Ishikawa (cell line): ENCODE results near the gene PTDSS2.

Source experiments
- CEBPB ChIP-seq: IDR thresholded peaks from 2 replicates; pipeline ENCODE4 v1.6.1; 2012
- CREB1 ChIP-seq: IDR thresholded peaks from 2 replicates; pipeline ENCODE4 v1.6.1; 2012; ENCODE audit warnings: low read depth
- EGR1 ChIP-seq: IDR thresholded peaks from 2 replicates; pipeline ENCODE4 v1.6.1; 2012
- EP300 ChIP-seq: IDR thresholded peaks from 2 replicates; pipeline ENCODE4 v1.6.1; 2012; ENCODE audit warnings: borderline replicate concordance
- FOXM1 ChIP-seq: IDR thresholded peaks from 2 replicates; pipeline ENCODE4 v1.6.1; 2012; ENCODE audit warnings: low read depth, borderline replicate concordance
- NFIC ChIP-seq: IDR thresholded peaks from 2 replicates; pipeline ENCODE4 v1.6.1; 2012
- RAD21 ChIP-seq: IDR thresholded peaks from 2 replicates; pipeline ENCODE4 v1.6.1; 2012; ENCODE audit warnings: low read depth
- REST ChIP-seq: IDR thresholded peaks from 2 replicates; pipeline ENCODE4 v1.6.1; 2012; ENCODE audit warnings: low read depth, mild to moderate bottlenecking
- TAF1 ChIP-seq: IDR thresholded peaks from 2 replicates; pipeline ENCODE4 v1.6.1; 2012; ENCODE audit warnings: low read depth, mild to moderate bottlenecking
- TCF12 ChIP-seq: IDR thresholded peaks from 2 replicates; pipeline ENCODE4 v1.6.1; 2012; ENCODE audit warnings: low read depth
- TEAD4 ChIP-seq: IDR thresholded peaks from 2 replicates; pipeline ENCODE4 v1.6.1; 2012
- USF1 ChIP-seq: IDR thresholded peaks from 2 replicates; pipeline ENCODE4 v1.6.1; 2012
- YY1 ChIP-seq: IDR thresholded peaks from 2 replicates; pipeline ENCODE4 v1.6.1; 2012; ENCODE audit warnings: low read depth
- ZBTB7A ChIP-seq: IDR thresholded peaks from 2 replicates; pipeline ENCODE4 v1.6.1; 2012; ENCODE audit warnings: low read depth
- TF ChIP-seq, protein P1 (sequence below): IDR thresholded peaks from 2 replicates; pipeline ENCODE4 v1.6.1; 2012

Gene PTDSS2

GRCh38 chr11:445765-446588 lies 4.1 kb upstream of the PTDSS2 start:
- no peak for TF ChIP-seq FOXM1
- no peak for TF ChIP-seq CREB1
- no peak for TF ChIP-seq REST
- no peak for TF ChIP-seq TCF12
- TF ChIP-seq TAF1: no peak
- TF ChIP-seq, protein P1, sequence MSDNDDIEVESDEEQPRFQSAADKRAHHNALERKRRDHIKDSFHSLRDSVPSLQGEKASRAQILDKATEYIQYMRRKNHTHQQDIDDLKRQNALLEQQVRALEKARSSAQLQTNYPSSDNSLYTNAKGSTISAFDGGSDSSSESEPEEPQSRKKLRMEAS: no peak
- no peak for TF ChIP-seq EP300
- no peak for TF ChIP-seq RAD21
- TF ChIP-seq ZBTB7A: no peak
- no peak for TF ChIP-seq NFIC
- no peak for TF ChIP-seq YY1
- TF ChIP-seq EGR1: no peak
- TF ChIP-seq USF1: no peak

- TF ChIP-seq TEAD4 (no peak), TAF1 (no peak), CEBPB (no peak), FOXM1 (no peak)
Observed at GRCh38 chr11:446891-447290, 3.2 kb upstream of the PTDSS2 start.

GRCh38 chr11:447923-448731 lies 2.0 kb upstream of the PTDSS2 start:
- TF ChIP-seq RAD21 (peak; percentile 80), YY1 (no peak), ZBTB7A (peak; percentile 35; the same call in 1 of the 2 replicates), TEAD4 (peak; percentile 73), TCF12 (no peak), EP300 (no peak), REST (no peak), USF1 (peak; percentile 82), CEBPB (no peak), FOXM1 (no peak), TAF1 (no peak; the same call in 1 of the 2 replicates), NFIC (peak; percentile 83), CREB1 (0 out of 2 replicates have a peak, but pooled peaks have one; percentile 56), EGR1 (no peak)
- TF ChIP-seq, protein P1: peak; percentile 86

- TF ChIP-seq REST: no peak
- no peak for TF ChIP-seq FOXM1
- TF ChIP-seq ZBTB7A: no peak
- no peak for TF ChIP-seq USF1
- 0 out of 2 replicates have a peak, but pooled peaks have one; percentile 5 for TF ChIP-seq TEAD4
- TF ChIP-seq EGR1: no peak
- no peak for TF ChIP-seq TAF1
- no peak for TF ChIP-seq CEBPB
- no peak for TF ChIP-seq NFIC
- no peak for TF ChIP-seq EP300
- no peak for TF ChIP-seq YY1
- no peak for TF ChIP-seq TCF12
- TF ChIP-seq, protein P1: peak; percentile 84
- TF ChIP-seq RAD21: peak; percentile 56
- TF ChIP-seq CREB1: no peak
Observed at GRCh38 chr11:450809-451451, 851 bp downstream of the PTDSS2 start.
